Common myeloid progenitor, CD34-positive (primary cell): ENCODE results near the gene RHOC.

ENCODE experiments used
- CTCF ChIA-PET: fragments of 350-600 bp; sonication (Branson Sonifier 250); formaldehyde crosslinking; loops from one replicate; lab custom pipeline; 2021; ENCODE audit warnings: antibody characterized with exemption; lab: Charles Lee
- POLR2A ChIA-PET: fragments of 350-600 bp; sonication (Branson Sonifier 250); formaldehyde crosslinking; loops from one replicate; lab custom pipeline; 2021; ENCODE audit warnings: antibody characterized with exemption; lab: Charles Lee
- DNase-seq, 3 donors: peaks; one replicate each; pipeline versions ENCODE4 v3.0.0 to v3.0.0-alpha.2; 2013
- H3K27ac ChIP-seq, 2 experiments: 1 replicate in 1 of 2; 2 replicates in 1 of 2; pipeline ENCODE4 v1.7.0; 2013; ENCODE audit warnings: inconsistent platforms in 2 of 2, low read length in 2 of 2, mild to moderate bottlenecking in 2 of 2, low read depth in 1 of 2, moderate library complexity in 1 of 2; ENCODE audit not compliant: severe bottlenecking in 2 of 2, insufficient read depth in 1 of 2, poor library complexity in 1 of 2
- H3K27me3 ChIP-seq, 5 experiments: replicated peaks in 2 of 5; 1 replicate in 3 of 5; 2 replicates in 2 of 5; pipeline versions ENCODE4 v1.6.1 to v1.7.0; 2013; ENCODE audit warnings: low read length in 4 of 5, mild to moderate bottlenecking in 2 of 5, moderate library complexity in 2 of 5, inconsistent platforms in 1 of 5; ENCODE audit not compliant: insufficient read depth in 5 of 5, control insufficient read depth in 4 of 5
- H3K36me3 ChIP-seq, 4 experiments: 1 replicate in 2 of 4; 2 replicates in 2 of 4; pipeline versions ENCODE4 v1.6.1 to v1.7.0; 2013; ENCODE audit warnings: low read length in 3 of 4, control low read depth in 1 of 4, mild to moderate bottlenecking in 1 of 4; ENCODE audit not compliant: control insufficient read depth in 4 of 4, insufficient read depth in 4 of 4
- H3K4me1 ChIP-seq, 4 experiments: 1 replicate in 3 of 4; 2 replicates in 1 of 4; pipeline versions ENCODE4 v1.6.1 to v1.7.1; 2013; ENCODE audit warnings: low read length in 3 of 4, mild to moderate bottlenecking in 3 of 4, control low read depth in 1 of 4, inconsistent platforms in 1 of 4, moderate library complexity in 1 of 4; ENCODE audit not compliant: control insufficient read depth in 4 of 4, insufficient read depth in 4 of 4; ENCODE audit errors: control extremely low read depth in 1 of 4
- H3K4me3 ChIP-seq, 7 experiments: 1 replicate in 4 of 7; 2 replicates in 3 of 7; pipeline versions ENCODE4 v1.5.1 to v1.7.0; 2013; ENCODE audit warnings: mild to moderate bottlenecking in 7 of 7, low read length in 6 of 7, moderate library complexity in 6 of 7, inconsistent platforms in 2 of 7, low read depth in 2 of 7, control low read depth in 1 of 7; ENCODE audit not compliant: insufficient read depth in 4 of 7, control insufficient read depth in 1 of 7; ENCODE audit errors: extremely low read depth in 1 of 7
- H3K9me3 ChIP-seq, 5 experiments: 1 replicate in 4 of 5; 2 replicates in 1 of 5; pipeline versions ENCODE4 v1.6.1 to v1.7.1; 2013; ENCODE audit warnings: low read length in 4 of 5, mild to moderate bottlenecking in 2 of 5, inconsistent platforms in 1 of 5, low read depth in 1 of 5, moderate library complexity in 1 of 5; ENCODE audit not compliant: control insufficient read depth in 4 of 5, insufficient read depth in 2 of 5; ENCODE audit errors: control extremely low read depth in 1 of 5
- WGBS: methylation state at CpG from one replicate; pipeline ENCODE4 v1.1.5; 2013; ENCODE audit not compliant: insufficient coverage; 5-methylcytosine and 5-hydroxymethylcytosine counted together

RHOC gene

DNA sequence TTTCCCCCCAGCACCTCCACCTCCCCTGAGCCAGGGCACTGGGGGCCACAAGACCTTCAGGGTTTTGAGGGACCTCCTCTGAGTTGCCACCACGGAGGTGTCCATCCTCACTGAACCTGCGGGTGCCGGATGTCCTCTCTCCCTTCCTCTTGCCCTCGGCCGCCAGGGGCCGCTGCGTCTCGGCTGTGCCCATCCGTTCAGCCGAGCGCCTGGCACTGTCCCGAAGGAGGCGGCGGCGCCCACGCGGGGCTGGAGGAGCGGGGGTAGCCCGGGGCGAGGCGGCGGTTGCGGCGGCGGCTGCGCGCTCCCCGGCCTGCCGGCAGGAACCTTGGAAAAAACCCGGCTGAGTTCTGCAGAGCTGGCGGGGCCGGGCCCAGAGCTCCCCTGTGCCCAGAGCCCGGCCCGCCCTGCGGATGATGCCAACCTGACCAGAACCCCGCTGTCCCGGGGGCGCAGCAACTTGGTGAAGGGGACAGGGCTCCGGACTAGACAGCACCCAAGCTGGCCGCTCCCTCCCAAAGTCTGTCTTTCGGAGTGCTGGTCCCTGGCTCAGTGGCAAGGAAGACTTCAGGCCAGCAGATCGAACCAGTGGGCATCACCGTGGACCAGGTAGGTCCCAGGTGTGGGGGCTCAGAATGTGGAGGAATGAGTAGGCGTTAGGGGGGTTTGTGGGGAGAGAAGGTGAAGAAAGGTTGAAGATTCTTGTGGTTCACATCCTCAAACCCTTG is 11.9 kb upstream of the RHOC start:
- no peak overlapping the region for H3K27ac ChIP-seq
- H3K4me1 ChIP-seq = peaks cover 0 to 43% (median 42%) of the 10 kb centered on the region in 4 experiments
- CTCF ChIA-PET = interaction anchor here (0.6 to 10.1 kb wide), 16 partner anchors 10 to 1034 kb away, joined by 3 to 268 read pairs (median 4); partner anchors contain the start of genes LRIG2 and RHOC
- WGBS = 17% methylated on average over 39 of the region's 44 CpGs
- H3K36me3 ChIP-seq = no peaks in the 10 kb centered on the region
- peak; percentile 72 to 75 (median 75) for DNase-seq
- POLR2A ChIA-PET = no interaction called here
- peak overlapping the region in 1 of 7 experiments; percentile 2 for H3K4me3 ChIP-seq
- no peaks in the 10 kb centered on the region for H3K9me3 ChIP-seq
- peaks cover 0 to 30% (median 5%) of the 10 kb centered on the region in 5 experiments for H3K27me3 ChIP-seq

DNA sequence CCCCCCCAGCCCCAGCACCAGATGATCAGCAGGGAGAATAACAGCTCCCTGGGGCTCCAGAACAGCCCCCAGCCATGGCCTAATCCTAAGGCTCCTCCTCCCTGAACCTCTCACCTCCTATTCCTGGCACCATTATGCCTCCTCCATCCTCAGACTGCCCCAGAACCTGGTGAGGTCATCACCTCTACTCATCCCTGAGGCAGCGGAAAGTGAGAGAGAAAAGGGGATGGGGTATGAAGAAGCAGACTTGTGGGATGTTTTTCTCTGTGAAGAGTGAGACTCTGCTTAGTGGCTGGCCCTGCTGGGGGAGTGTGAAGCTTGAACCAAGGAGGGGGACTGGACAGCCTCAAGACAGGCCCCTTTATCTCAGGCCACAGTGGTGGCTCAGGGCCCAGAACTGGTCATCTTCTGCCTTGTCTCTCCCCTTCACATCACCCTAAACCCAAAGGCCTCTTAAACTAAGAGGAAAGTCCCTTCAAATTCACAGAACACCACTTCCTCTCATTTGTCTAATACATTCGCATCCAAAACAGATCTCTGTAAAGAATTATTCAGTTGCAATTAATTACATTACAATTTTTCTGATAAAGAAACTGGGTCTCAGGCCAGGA is 10.4 kb upstream of the RHOC start:
- H3K4me1 ChIP-seq = peaks cover 0 to 33% (median 30%) of the 10 kb centered on the region in 4 experiments
- H3K4me3 ChIP-seq = no peak overlapping the region
- WGBS = 80% methylated on average over 1 of the region's 2 CpGs
- no peak for DNase-seq
- no peaks in the 10 kb centered on the region for H3K9me3 ChIP-seq
- no peaks in the 10 kb centered on the region for H3K36me3 ChIP-seq
- POLR2A ChIA-PET = no interaction called here
- CTCF ChIA-PET = interaction anchor here (0.7 to 10.1 kb wide), 19 partner anchors 9 to 376 kb away, joined by 3 to 268 read pairs (median 4); no protein-coding TSS in a partner anchor
- H3K27me3 ChIP-seq = peaks cover 0 to 30% (median 5%) of the 10 kb centered on the region in 5 experiments
- H3K27ac ChIP-seq = no peak overlapping the region

GRCh38 chr1:112716133-112716720 is 9.3 kb upstream of the RHOC start:
- 18% methylated on average over 11 of the region's 13 CpGs for WGBS
- CTCF ChIA-PET = interaction anchor here (0.5 to 10.1 kb wide), 31 partner anchors 8 to 338 kb away, joined by 3 to 268 read pairs (median 4); no protein-coding TSS in a partner anchor
- no peak overlapping the region for H3K27ac ChIP-seq

GRCh38 chr1:112715264-112716053 is 8.5 kb upstream of the RHOC start, which contains the start of gene PPM1J:
Gene PPM1J (minus strand): TSS chr1:112715332. CDS start chr1:112715301, 31 bp downstream.
- Histone ChIP-seq H3K27me3 (peaks cover 0 to 33% (median 3%) of the 10 kb centered on the region in 5 experiments), H3K36me3 (no peaks in the 10 kb centered on the region), H3K4me3 (peak within 1 kb of the TSS; percentile 32 to 89 (median 70)), H3K27ac (no peak within 1 kb of the TSS), H3K4me1 (peaks cover 0 to 32% (median 29%) of the 10 kb centered on the region in 4 experiments), H3K9me3 (no peaks in the 10 kb centered on the region)
- WGBS = 0% methylated on average over 17 of the region's 51 CpGs
- DNase-seq = peak; percentile 90 to 96 (median 96)
- CTCF ChIA-PET = interaction anchor here (0.7 to 10.1 kb wide), 28 partner anchors 12 to 339 kb away, joined by 3 to 268 read pairs (median 4); no protein-coding TSS in a partner anchor
- POLR2A ChIA-PET = no interaction called here

More at GRCh38 chr1:112716133-112716720, 9.3 kb upstream of the RHOC start:
- POLR2A ChIA-PET = no interaction called here
- DNase-seq = peak; percentile 80 to 87 (median 85)
- Histone ChIP-seq H3K4me1 (peaks cover 0 to 32% (median 29%) of the 10 kb centered on the region in 4 experiments), H3K4me3 (peak overlapping the region in 6 of 7 experiments; percentile 44 to 89 (median 72)), H3K36me3 (no peaks in the 10 kb centered on the region), H3K9me3 (no peaks in the 10 kb centered on the region), H3K27me3 (peaks cover 0 to 30% (median 5%) of the 10 kb centered on the region in 5 experiments)

DNA sequence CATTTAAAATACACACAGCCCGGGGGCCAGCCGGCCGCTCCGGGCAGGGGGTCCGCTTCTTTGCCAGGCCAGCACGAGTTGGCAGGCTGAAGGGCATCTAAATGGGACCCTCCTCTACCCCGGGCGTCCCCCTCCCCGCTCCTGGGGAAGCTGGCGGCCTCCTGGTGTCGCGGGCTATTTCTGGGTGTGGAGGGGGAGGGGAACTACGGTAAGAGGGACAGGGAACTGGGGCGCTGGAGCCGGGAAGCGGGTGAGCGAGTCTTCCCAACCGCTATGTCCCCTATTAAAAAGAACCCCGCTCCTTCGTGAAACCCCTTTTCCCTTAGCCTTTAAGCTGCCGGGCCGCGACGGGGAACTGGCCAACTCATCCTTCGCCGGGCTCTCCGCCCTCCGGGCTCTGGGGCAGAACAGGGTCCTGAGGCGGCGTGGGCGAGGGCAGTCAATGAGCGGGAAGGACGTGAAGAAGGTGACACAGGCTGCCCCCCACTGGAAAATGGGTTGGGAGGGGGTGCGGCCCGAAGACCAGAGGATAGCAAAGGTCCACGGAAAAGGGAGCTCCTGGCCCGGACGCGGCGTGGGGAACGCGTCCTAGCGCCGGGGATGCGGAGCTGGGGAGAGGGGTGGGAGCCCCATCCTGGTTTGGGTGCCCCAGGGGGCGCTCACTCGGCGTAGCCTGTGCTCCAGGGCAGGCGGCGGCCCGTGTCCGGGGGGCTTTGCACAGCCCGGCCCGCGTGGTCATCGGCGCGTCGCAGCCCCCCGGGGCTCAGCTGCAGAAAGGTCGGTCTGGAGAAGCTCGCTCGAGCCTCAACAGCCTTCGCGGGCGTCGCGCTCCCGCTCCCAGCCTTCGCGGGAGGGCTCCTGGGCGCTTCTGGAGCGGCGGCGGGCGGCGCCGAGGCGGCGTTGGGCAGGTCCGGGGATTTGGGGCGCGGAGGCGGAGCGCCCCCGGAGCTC is 7.7 kb upstream of the RHOC start:
- peak in 1 of 3 donors; percentile 23 for DNase-seq
- Histone ChIP-seq H3K9me3 (no peaks in the 10 kb centered on the region), H3K4me3 (peak overlapping the region; percentile 20 to 84 (median 61)), H3K27ac (no peak overlapping the region), H3K4me1 (peaks cover 0 to 32% (median 29%) of the 10 kb centered on the region in 4 experiments), H3K36me3 (no peaks in the 10 kb centered on the region), H3K27me3 (peaks cover 0 to 27% (median 3%) of the 10 kb centered on the region in 5 experiments)
- 0% methylated on average over 62 of the region's 86 CpGs for WGBS
- ChIA-PET CTCF (interaction anchor here (0.6 to 10.1 kb wide), 17 partner anchors 11 to 323 kb away, joined by 3 to 268 read pairs (median 5); no protein-coding TSS in a partner anchor), POLR2A (interaction anchor here (0.7 kb wide), 1 partner anchor 323 kb away, joined by 4 read pairs; no protein-coding TSS in a partner anchor)
